Dendritic cell treated with granulocyte-macrophage colony-stimulating factor and Interleukin-4, amounts not matched to agents 40 ng/mL and 50 ng/mL, for 4 days (primary cell): ENCODE data around the gene NAB2.

Experiments
- H3K27ac Mint-ChIP-seq: one replicate; pipeline ENCODE4 v1.8.0; 2022; ENCODE audit warnings: mild to moderate bottlenecking, mixed read lengths
- H3K27me3 Mint-ChIP-seq: one replicate; pipeline ENCODE4 v1.8.0; 2022; ENCODE audit warnings: mild to moderate bottlenecking, mixed read lengths
- H3K36me3 Mint-ChIP-seq: one replicate; pipeline ENCODE4 v1.8.0; 2022; ENCODE audit warnings: low read depth, mixed read lengths
- H3K4me1 Mint-ChIP-seq: one replicate; pipeline ENCODE4 v1.8.0; 2022; ENCODE audit warnings: low read depth, mixed read lengths
- H3K4me3 Mint-ChIP-seq: one replicate; pipeline ENCODE4 v1.8.0; 2022; ENCODE audit warnings: mild to moderate bottlenecking, moderate library complexity, mixed read lengths
- H3K9me3 Mint-ChIP-seq: one replicate; pipeline ENCODE4 v1.8.0; 2022; ENCODE audit warnings: mixed read lengths
- intact Hi-C: fragments of 100-400 bp; cut with micrococcal nuclease; formaldehyde crosslinking; loops from one replicate; pipeline ENCODE4 v1.15.0; 2022

The NAB2 gene

GRCh38 chr12:57133013-57133569 is 44.2 kb downstream of the NAB2 start:
- Mint-ChIP-seq H3K4me3 (no peak overlapping the region), H3K36me3 (peaks cover 72% of the 10 kb centered on the region), H3K27me3 (no peaks in the 10 kb centered on the region), H3K9me3 (no peaks in the 10 kb centered on the region), H3K4me1 (peaks cover 83% of the 10 kb centered on the region), H3K27ac (peak overlapping the region; percentile 65)
- intact Hi-C loops, result no loop called here

GRCh38 chr12:57133916-57134315 is 45.0 kb downstream of the NAB2 start:
- no peaks in the 10 kb centered on the region for H3K27me3 Mint-ChIP-seq
- no peaks in the 10 kb centered on the region for H3K9me3 Mint-ChIP-seq
- peaks cover 73% of the 10 kb centered on the region for H3K36me3 Mint-ChIP-seq
- peaks cover 91% of the 10 kb centered on the region for H3K4me1 Mint-ChIP-seq
- H3K4me3 Mint-ChIP-seq, result peak overlapping the region; percentile 33
- intact Hi-C loops, result no loop called here
- peak overlapping the region; percentile 65 for H3K27ac Mint-ChIP-seq

GRCh38 chr12:57134949-57135348 is 46.0 kb downstream of the NAB2 start:
- Mint-ChIP-seq H3K4me3 (no peak overlapping the region), H3K27ac (peak overlapping the region; percentile 39), H3K36me3 (peaks cover 81% of the 10 kb centered on the region), H3K27me3 (no peaks in the 10 kb centered on the region), H3K9me3 (no peaks in the 10 kb centered on the region), H3K4me1 (peaks cover 96% of the 10 kb centered on the region)
- intact Hi-C loops, result no loop called here

GRCh38 chr12:57135527-57136326 is 46.8 kb downstream of the NAB2 start:
- H3K4me3 Mint-ChIP-seq, result no peak overlapping the region
- intact Hi-C loops, result no loop called here
- no peaks in the 10 kb centered on the region for H3K27me3 Mint-ChIP-seq
- H3K9me3 Mint-ChIP-seq, result no peaks in the 10 kb centered on the region
- H3K27ac Mint-ChIP-seq, result peak overlapping the region; percentile 39
- peaks cover 89% of the 10 kb centered on the region for H3K36me3 Mint-ChIP-seq
- peaks cover 91% of the 10 kb centered on the region for H3K4me1 Mint-ChIP-seq

GRCh38 chr12:57138526-57139272 is 49.8 kb downstream of the NAB2 start:
- Mint-ChIP-seq H3K4me1 (peaks cover 80% of the 10 kb centered on the region), H3K27ac (peak overlapping the region; percentile 59), H3K9me3 (no peaks in the 10 kb centered on the region), H3K4me3 (peak overlapping the region; percentile 1), H3K27me3 (no peaks in the 10 kb centered on the region), H3K36me3 (peaks cover 90% of the 10 kb centered on the region)
- intact Hi-C loops, result no loop called here

- intact Hi-C loops, result no loop called here
- Mint-ChIP-seq H3K27me3 (no peaks in the 10 kb centered on the region), H3K27ac (peak overlapping the region; percentile 59), H3K9me3 (no peaks in the 10 kb centered on the region), H3K4me1 (peaks cover 77% of the 10 kb centered on the region), H3K4me3 (no peak overlapping the region), H3K36me3 (peaks cover 90% of the 10 kb centered on the region)
These were observed 51.1 kb downstream of the NAB2 start for GRCh38 chr12:57139796-57140649.

- H3K4me3 Mint-ChIP-seq, result no peak overlapping the region
- peaks cover 90% of the 10 kb centered on the region for H3K36me3 Mint-ChIP-seq
- intact Hi-C loops, result no loop called here
- no peaks in the 10 kb centered on the region for H3K9me3 Mint-ChIP-seq
- peaks cover 81% of the 10 kb centered on the region for H3K4me1 Mint-ChIP-seq
- no peak overlapping the region for H3K27ac Mint-ChIP-seq
- H3K27me3 Mint-ChIP-seq, result no peaks in the 10 kb centered on the region
These were observed 52.3 kb downstream of the NAB2 start for GRCh38 chr12:57141249-57141648.

GRCh38 chr12:57142121-57142520 is 53.2 kb downstream of the NAB2 start:
- H3K36me3 Mint-ChIP-seq, result peaks cover 97% of the 10 kb centered on the region
- peaks cover 81% of the 10 kb centered on the region for H3K4me1 Mint-ChIP-seq
- H3K9me3 Mint-ChIP-seq, result no peaks in the 10 kb centered on the region
- H3K27me3 Mint-ChIP-seq, result no peaks in the 10 kb centered on the region
- no peak overlapping the region for H3K4me3 Mint-ChIP-seq
- intact Hi-C loops, result no loop called here
- H3K27ac Mint-ChIP-seq, result no peak overlapping the region

- intact Hi-C loops, result no loop called here
- Mint-ChIP-seq H3K9me3 (no peaks in the 10 kb centered on the region), H3K27ac (peak overlapping the region; percentile 29), H3K4me3 (no peak overlapping the region), H3K36me3 (peaks cover 99% of the 10 kb centered on the region), H3K4me1 (peaks cover 81% of the 10 kb centered on the region), H3K27me3 (no peaks in the 10 kb centered on the region)
These were observed 53.8 kb downstream of the NAB2 start for GRCh38 chr12:57142727-57143126.

GRCh38 chr12:57143454-57143853 is 54.5 kb downstream of the NAB2 start:
- peaks cover 99% of the 10 kb centered on the region for H3K36me3 Mint-ChIP-seq
- H3K27me3 Mint-ChIP-seq, result no peaks in the 10 kb centered on the region
- intact Hi-C loops, result no loop called here

More at GRCh38 chr12:57143454-57143853, 54.5 kb downstream of the NAB2 start:
- Mint-ChIP-seq H3K4me3 (no peak overlapping the region), H3K27ac (peak overlapping the region; percentile 29), H3K9me3 (no peaks in the 10 kb centered on the region), H3K4me1 (peaks cover 81% of the 10 kb centered on the region)
